SJSA1 (cell line): ENCODE measurements around the gene CD58. TPM values are rescaled to one million over a fixed set of nuclear protein-coding genes. Genes with fewer than 3 reads are reported as not detected.

Experiments
- DNase-seq, 2 experiments: peaks; one replicate each; pipeline ENCODE4 v3.0.0-alpha.2; 2015 to 2020; ENCODE audit warnings: low spot score in 2 of 2, low read depth in 1 of 2
- H3K27ac ChIP-seq: fragments of 250-450 bp; sonication (Bioruptor Pico); 2 replicates; pipeline ENCODE4 v1.5.1; 2020; ENCODE audit warnings: mild to moderate bottlenecking, moderate library complexity
- H3K27me3 ChIP-seq: fragments of 250-450 bp; sonication (Bioruptor Pico); replicated peaks from 2 replicates; pipeline ENCODE4 v1.5.1; 2020; ENCODE audit warnings: mild to moderate bottlenecking, moderate library complexity
- H3K36me3 ChIP-seq: fragments of 250-450 bp; sonication (Bioruptor Pico); 2 replicates; pipeline ENCODE4 v1.5.1; 2020; ENCODE audit warnings: mild to moderate bottlenecking
- H3K4me1 ChIP-seq: fragments of 250-450 bp; sonication (Bioruptor Pico); replicated peaks from 2 replicates; pipeline ENCODE4 v1.6.1; 2021; ENCODE audit warnings: mild to moderate bottlenecking
- H3K4me3 ChIP-seq: fragments of 250-450 bp; sonication (Bioruptor Pico); 2 replicates; pipeline ENCODE4 v1.5.1; 2020; ENCODE audit warnings: mild to moderate bottlenecking
- H3K9me3 ChIP-seq: fragments of 250-450 bp; sonication (Bioruptor Pico); replicated peaks from 2 replicates; pipeline ENCODE4 v1.5.1; 2020; ENCODE audit warnings: mild to moderate bottlenecking
- total RNA-seq: library from RNA; depleted of rRNA; stranded (reverse); fragments of >200 nt; shearing (Covaris generic); gene quantifications from 2 replicates; pipeline ENCODE4 v1.2.3, GENCODE V29; 2014

The CD58 gene
- total RNA-seq, 1 experiment from 2014 or later, result 23.2 TPM

GRCh38 chr1:116556289-116557006 lies 14.4 kb downstream of the CD58 start:
- Histone ChIP-seq H3K9me3 (no peaks in the 10 kb centered on the region), H3K4me3 (no peak overlapping the region), H3K27me3 (no peaks in the 10 kb centered on the region), H3K36me3 (no peaks in the 10 kb centered on the region), H3K4me1 (peaks cover 11% of the 10 kb centered on the region), H3K27ac (peak overlapping the region; percentile 66)
- peak; percentile 86 to 89 for DNase-seq

DNA sequence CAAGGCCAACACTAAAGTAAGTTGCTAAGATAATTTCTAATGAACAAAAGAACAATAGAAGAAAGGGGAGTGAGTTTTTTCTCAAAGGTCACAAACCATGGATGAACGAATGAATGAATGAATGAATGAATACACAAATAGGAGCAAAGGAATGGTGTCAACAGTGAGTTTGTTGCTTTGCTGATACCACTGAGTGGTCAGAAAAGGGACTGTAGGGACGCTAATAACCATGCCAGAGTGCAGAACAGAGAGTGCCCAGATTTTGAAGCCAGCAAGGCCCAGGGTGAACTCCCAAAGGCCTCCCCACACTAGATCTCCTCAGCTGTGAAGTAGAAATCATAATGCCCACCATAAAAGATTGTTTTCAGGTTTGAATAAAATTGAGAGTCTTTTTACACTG lies 15.9 kb downstream of the CD58 start:
- peaks cover 11% of the 10 kb centered on the region for H3K4me1 ChIP-seq
- no peak overlapping the region for H3K27ac ChIP-seq
- no peaks in the 10 kb centered on the region for H3K27me3 ChIP-seq
- H3K4me3 ChIP-seq, result no peak overlapping the region
- DNase-seq, result no peak
- no peaks in the 10 kb centered on the region for H3K9me3 ChIP-seq
- no peaks in the 10 kb centered on the region for H3K36me3 ChIP-seq

- Histone ChIP-seq H3K27me3 (no peaks in the 10 kb centered on the region), H3K27ac (no peak overlapping the region), H3K4me1 (peaks cover 11% of the 10 kb centered on the region), H3K36me3 (no peaks in the 10 kb centered on the region), H3K4me3 (no peak overlapping the region), H3K9me3 (no peaks in the 10 kb centered on the region)
- DNase-seq, result no peak
Observed at GRCh38 chr1:116553386-116554115, 17.3 kb downstream of the CD58 start.

DNA sequence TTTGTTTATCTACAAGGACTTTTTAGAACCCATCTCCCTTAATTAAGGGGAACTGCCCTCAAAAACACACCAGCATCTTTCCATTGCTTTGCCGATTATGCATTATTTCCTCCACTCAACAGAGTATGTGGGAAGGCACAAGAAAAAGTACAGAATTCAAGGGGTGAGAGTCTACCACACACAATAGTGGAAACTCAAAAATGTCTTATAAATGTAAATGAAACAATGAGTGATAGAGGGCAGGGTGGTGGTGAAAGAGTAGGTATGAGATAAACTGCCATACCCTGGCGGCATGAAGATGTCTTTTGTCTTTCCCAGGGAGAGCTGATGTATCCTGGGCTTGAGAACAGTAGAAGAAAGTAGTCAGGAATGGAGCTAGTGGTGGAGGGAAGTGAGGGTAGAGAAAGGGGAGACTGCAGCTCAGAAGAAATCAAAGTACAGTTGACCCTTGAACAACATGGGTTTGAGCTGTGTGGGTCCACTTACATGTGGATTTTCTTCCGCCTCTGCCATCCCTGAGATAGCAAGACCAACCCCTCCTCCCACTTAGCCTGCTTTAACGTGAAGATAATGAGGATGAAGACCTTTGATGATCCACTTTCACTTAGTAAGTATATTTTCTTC lies 24.4 kb downstream of the CD58 start:
- no peak overlapping the region for H3K4me3 ChIP-seq
- no peaks in the 10 kb centered on the region for H3K4me1 ChIP-seq
- peaks cover 15% of the 10 kb centered on the region for H3K36me3 ChIP-seq
- H3K27me3 ChIP-seq, result no peaks in the 10 kb centered on the region
- no peak overlapping the region for H3K27ac ChIP-seq
- H3K9me3 ChIP-seq, result no peaks in the 10 kb centered on the region
- DNase-seq, result no peak

DNA sequence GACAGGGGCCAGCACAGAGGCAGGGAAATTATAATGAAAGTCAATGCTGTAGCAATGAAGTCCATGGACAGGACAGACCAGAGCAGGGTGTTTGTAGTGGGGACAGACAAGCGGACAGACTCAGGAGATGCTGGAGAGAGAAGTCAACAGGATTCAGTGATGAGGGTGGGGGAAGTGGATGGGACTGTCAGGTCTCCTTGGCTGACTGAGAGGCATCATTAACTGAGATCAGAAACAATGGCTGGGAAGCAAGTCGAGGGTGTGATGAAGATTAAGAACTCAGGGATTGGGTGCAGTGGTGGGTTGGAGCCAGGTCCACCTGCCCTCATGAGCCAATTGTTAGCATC lies 25.5 kb downstream of the CD58 start:
- Histone ChIP-seq H3K27me3 (no peaks in the 10 kb centered on the region), H3K36me3 (peaks cover 18% of the 10 kb centered on the region), H3K4me1 (no peaks in the 10 kb centered on the region), H3K27ac (no peak overlapping the region), H3K9me3 (no peaks in the 10 kb centered on the region), H3K4me3 (no peak overlapping the region)
- DNase-seq, result no peak

- H3K9me3 ChIP-seq, result no peaks in the 10 kb centered on the region
- H3K36me3 ChIP-seq, result peaks cover 18% of the 10 kb centered on the region
- H3K27ac ChIP-seq, result no peak overlapping the region
- H3K27me3 ChIP-seq, result no peaks in the 10 kb centered on the region
- H3K4me3 ChIP-seq, result no peak overlapping the region
- DNase-seq, result no peak
- H3K4me1 ChIP-seq, result no peaks in the 10 kb centered on the region
Observed at GRCh38 chr1:116544588-116545358, 26.1 kb downstream of the CD58 start.

- H3K36me3 ChIP-seq, result peaks cover 21% of the 10 kb centered on the region
- no peaks in the 10 kb centered on the region for H3K4me1 ChIP-seq
- no peak overlapping the region for H3K27ac ChIP-seq
- H3K4me3 ChIP-seq, result no peak overlapping the region
- no peak for DNase-seq
- H3K27me3 ChIP-seq, result no peaks in the 10 kb centered on the region
- H3K9me3 ChIP-seq, result no peaks in the 10 kb centered on the region
Observed at GRCh38 chr1:116540088-116540487, 30.7 kb downstream of the CD58 start.

DNA sequence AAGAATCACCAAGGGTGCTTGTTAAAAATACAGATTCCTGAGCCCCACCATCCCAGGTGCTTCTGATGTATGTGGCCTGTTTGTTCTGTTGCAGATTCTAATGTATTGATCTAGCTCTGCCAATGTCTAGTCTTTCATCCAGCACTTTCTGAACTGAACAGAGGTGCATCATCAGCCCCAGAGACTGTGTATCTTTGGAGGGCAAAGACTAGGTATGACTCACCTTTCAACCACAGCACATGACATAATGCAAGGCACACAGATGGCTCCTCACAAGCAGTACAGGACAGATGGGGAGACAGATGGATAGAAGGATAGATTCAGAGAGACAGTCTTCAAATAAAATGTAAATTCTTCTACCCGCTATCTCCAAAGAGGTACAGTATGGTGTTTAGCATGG lies 32.3 kb downstream of the CD58 start:
- no peak for DNase-seq

DNA sequence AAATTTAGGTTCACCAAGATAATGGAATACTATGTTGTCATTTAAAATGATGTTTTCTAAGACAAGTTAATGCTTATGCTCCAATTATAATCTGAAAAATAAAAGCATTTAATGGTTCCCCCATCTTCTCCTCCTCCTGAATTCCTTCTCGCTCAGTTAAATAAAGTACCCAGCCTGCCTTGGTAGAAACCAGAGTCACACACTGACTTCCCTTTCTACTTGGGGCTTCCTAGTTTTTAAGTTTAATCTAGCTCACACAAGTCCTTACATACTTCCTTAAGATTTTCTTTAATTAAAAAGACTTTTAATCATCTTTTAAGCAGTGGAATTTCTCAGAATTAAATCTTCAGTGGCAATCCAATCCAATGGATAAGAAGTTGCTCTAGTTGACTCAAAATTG lies 32.9 kb downstream of the CD58 start:
- Histone ChIP-seq H3K27ac (no peak overlapping the region), H3K9me3 (no peaks in the 10 kb centered on the region), H3K36me3 (peaks cover 26% of the 10 kb centered on the region), H3K4me3 (no peak overlapping the region), H3K27me3 (no peaks in the 10 kb centered on the region), H3K4me1 (no peaks in the 10 kb centered on the region)
- no peak for DNase-seq

More for the DNA sequence above, 32.3 kb downstream of the CD58 start:
- H3K27me3 ChIP-seq, result no peaks in the 10 kb centered on the region
- no peak overlapping the region for H3K4me3 ChIP-seq
- no peak overlapping the region for H3K27ac ChIP-seq
- no peaks in the 10 kb centered on the region for H3K9me3 ChIP-seq
- no peaks in the 10 kb centered on the region for H3K4me1 ChIP-seq
- peaks cover 30% of the 10 kb centered on the region for H3K36me3 ChIP-seq

DNA sequence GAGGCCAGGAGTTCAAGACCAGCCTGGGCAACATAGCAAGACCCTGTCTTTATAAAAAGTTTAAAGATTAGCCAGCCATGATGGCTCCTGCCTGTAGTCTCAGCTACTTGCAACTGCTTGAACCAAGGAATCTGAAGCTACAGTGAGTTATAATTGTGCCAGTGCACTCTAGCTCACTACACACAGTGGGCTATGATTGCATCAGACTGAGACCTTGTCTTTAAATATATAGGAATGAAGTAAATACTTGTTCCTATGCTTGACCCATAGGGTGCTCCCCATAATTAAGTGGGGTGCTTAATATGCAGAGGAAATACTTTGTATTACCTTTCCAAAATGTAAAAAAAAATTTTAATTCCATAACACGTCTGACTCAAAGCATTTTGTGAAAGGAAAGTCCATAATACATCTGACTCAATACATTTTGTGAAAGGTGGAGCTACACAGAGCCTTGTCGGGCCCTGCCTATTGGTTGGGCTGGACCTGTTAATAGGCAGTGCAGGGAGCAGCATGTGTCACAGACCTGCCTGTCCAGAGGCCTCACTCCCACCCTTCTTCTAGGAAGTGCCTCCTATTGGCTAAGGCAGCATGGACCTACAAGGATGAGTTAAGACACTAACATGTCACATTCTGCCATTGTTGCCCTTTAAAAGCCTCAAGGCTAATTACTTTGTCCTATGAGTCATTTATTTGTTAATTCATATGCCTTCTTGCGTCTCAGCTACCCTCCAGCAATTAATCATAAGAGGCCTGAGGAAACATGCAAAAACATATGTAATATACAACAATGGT lies 33.6 kb downstream of the CD58 start:
- H3K36me3 ChIP-seq, result peaks cover 22% of the 10 kb centered on the region
- no peak overlapping the region for H3K4me3 ChIP-seq
- DNase-seq, result no peak
- H3K27ac ChIP-seq, result no peak overlapping the region
- H3K4me1 ChIP-seq, result no peaks in the 10 kb centered on the region
- H3K9me3 ChIP-seq, result no peaks in the 10 kb centered on the region
- no peaks in the 10 kb centered on the region for H3K27me3 ChIP-seq

DNA sequence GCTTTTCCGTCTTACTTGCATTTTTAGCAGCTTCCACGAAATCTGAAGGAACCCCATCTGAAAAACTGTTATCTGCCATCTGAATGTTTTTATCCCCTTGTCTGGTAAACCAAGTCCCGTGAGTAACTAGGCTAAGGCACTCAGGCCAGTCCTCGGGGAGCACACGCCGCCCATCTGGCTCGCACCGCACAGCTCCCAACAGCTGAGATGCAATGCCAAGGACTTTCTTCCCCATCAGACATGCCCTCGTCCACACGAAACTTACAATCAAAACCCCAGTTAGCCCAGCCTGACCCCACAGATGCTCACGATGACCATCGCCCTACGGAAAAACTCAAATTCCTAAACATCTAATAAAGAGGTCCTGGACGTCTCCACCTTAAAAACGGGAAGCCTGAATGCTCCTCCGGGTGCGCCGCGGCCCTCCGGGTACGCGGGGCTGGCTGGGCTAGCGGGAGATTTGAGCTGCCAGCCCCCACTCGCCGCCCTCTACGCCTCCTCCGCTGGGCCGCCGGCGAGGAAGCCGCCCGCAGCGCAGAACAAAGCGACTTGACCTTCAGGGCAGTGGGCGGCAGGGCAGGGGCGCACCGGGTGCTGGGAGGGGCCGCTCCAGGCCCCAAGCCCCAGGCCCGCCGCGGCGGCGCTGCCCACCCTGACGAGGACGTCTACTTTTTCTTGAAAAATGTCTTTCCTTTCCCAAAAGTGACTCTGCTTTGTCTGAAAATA lies 36.6 kb downstream of the CD58 start:
- no peaks in the 10 kb centered on the region for H3K27me3 ChIP-seq
- H3K4me3 ChIP-seq, result no peak overlapping the region
- no peak overlapping the region for H3K27ac ChIP-seq
- H3K36me3 ChIP-seq, result peaks cover 16% of the 10 kb centered on the region
- H3K9me3 ChIP-seq, result no peaks in the 10 kb centered on the region
- peaks cover 6% of the 10 kb centered on the region for H3K4me1 ChIP-seq
- DNase-seq, result no peak

DNA sequence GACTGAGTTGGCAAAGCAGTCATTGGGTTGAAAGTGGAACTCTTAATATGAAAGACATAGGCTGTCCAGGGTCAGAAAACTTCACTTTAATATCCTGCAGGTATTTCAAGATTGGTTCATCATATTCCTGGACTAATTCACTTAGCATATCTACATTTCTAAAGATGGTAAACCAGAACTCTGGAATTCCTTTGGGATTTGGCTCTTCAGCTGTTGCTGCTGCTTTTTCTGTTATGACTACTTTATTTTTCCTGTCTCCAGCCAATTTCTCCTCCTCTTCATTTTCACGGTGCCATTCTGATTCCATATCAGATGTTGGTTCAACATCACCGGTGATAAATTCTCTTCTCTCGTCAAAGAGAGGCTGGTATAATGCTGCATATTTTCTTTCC lies 37.4 kb downstream of the CD58 start:
- no peak for DNase-seq
- peaks cover 11% of the 10 kb centered on the region for H3K4me1 ChIP-seq
- no peaks in the 10 kb centered on the region for H3K27me3 ChIP-seq
- no peaks in the 10 kb centered on the region for H3K9me3 ChIP-seq
- H3K27ac ChIP-seq, result no peak overlapping the region
- H3K36me3 ChIP-seq, result peaks cover 16% of the 10 kb centered on the region
- no peak overlapping the region for H3K4me3 ChIP-seq
